HT1080 (cell line): ENCODE data around the gene TBC1D7. TPM values are rescaled to one million over a fixed set of nuclear protein-coding genes. Genes with fewer than 3 reads are reported as not detected.

Experiments
- DNase-seq: peaks from one replicate; pipeline ENCODE4 v3.0.0-alpha.2; 2015; ENCODE audit warnings: low read depth
- total RNA-seq: library from RNA; depleted of rRNA; stranded (reverse); fragments of >200 nt; shearing (Covaris generic); gene quantifications from 2 replicates; pipeline ENCODE4 v1.2.3, GENCODE V29; 2014

Gene TBC1D7
- total RNA-seq, 1 experiment from 2014 or later = 22.6 TPM

DNA sequence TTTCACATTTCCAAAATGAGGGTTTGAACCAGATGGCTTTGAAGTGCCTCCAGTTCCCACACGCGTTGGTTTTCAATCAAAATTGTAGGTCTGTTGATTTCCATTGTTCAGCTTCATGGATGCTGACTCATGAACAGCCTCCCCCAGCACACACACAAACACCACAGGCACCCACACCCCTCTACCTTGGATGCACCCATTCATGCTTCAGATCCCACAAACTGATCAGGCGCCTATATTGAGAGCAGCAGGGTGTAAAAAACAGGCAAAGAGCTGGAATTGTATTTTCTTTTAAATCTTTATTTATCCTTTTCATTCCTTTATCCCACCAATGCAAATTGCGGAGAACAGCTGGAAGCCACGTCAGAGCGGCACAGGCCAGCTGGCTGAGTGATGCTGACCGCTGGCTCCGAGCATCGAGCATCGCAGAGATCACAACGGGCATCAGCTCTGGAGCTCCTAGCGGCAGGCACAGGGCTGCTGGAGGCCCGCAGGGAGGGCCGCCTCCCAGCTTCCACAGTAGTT lies 29.3 kb upstream of the TBC1D7 start:
- peak; percentile 34 for DNase-seq

DNA sequence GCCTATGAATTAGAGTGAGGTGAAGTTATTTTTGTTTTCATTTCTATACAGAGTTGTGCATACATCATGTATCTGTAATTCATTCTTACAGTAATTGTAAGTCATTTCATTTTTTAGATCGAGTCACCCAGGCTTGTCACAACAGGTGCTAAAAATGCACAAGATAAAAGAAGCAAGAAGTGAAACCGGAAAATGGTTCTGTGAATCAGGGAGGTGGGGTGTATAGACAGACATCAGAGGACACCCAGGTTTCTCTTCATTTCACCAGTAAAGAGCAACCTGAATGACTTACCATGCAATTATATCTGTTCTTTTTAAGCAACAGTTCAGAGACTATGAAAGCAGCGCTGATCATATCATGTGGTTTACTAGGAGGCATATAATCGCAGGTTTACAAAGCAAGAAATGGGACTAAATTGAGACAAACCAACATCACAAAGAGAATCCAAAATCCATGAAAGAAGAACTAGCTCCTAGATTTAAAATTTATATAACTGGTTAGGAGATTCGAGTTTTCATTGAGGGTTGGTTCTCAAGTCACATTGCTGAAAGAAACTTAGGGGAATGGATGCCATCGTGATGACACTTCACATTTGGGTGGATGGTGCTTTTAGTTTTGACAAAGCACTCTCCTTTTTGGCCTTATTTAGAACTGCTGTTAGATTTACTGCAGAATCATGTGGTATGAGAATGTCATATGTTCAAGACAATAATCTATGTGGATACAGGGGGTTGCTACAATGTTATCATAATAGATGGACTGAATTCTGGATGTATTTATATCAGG lies 27.9 kb upstream of the TBC1D7 start:
- DNase-seq = peak; percentile 22

DNA sequence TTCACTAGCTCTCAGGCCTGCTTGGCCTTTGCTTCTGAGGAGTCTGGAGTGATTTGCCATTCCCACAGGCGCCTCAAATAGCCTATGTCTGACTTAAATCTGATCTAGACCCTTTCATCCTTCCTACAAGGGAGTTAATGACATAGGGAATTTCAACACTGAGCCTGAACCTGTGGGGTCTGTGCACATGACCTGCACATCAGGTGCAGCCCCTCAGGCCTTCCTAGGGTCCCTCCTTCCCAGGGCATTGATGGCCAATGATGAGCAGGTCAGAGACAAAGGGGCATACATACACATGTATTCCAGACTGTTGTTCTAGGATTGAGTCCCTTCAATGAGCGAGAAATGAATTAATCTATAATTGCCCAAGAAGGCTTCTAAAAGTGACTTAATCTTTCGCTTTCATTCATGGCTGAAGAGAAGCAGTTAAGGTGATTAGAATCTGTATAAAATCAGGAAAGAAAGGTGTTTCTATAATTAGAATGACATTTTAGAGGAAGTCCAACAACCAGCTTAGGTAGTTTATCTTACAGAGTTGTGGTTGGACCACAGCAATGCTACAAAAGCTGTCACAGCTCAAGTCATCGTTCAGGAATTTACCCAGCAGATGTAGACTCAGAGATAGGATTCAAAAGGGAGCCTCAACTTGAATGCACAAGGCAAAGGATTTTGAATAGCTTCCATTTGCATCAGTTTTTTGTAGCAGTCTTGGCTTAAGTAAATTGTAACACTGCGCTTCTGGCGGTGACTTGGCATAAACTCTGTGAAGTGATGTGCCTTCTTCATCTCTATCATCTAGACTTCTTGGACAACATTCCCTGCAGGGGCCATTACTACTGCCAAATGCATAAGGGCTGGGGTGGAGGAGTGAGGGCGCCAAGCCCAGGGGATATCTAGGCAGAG lies 27.0 kb upstream of the TBC1D7 start:
- DNase-seq = peak; percentile 94

- peak; percentile 77 for DNase-seq
Measured at GRCh38 chr6:13354331-13355042, 26.1 kb upstream of the TBC1D7 start.

DNA sequence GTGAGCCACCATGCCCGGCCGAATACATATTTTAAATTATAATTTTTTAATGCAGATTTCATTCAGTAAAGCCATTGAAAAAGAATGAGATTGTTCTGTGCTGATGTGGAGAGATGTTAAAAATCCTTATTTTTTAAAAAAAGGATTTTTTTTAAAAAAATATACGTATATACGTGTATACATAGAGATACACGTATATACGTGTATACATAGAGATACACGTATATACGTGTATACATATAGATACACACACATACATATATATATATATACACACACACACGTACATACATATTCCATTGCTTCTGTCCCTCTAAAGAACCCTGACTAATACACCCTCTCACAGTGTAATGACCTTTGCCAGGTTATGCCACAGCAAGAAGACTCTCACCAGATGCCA lies 23.8 kb upstream of the TBC1D7 start:
- DNase-seq = no peak

- no peak for DNase-seq
Measured at GRCh38 chr6:13351271-13351670, 22.9 kb upstream of the TBC1D7 start.

DNA sequence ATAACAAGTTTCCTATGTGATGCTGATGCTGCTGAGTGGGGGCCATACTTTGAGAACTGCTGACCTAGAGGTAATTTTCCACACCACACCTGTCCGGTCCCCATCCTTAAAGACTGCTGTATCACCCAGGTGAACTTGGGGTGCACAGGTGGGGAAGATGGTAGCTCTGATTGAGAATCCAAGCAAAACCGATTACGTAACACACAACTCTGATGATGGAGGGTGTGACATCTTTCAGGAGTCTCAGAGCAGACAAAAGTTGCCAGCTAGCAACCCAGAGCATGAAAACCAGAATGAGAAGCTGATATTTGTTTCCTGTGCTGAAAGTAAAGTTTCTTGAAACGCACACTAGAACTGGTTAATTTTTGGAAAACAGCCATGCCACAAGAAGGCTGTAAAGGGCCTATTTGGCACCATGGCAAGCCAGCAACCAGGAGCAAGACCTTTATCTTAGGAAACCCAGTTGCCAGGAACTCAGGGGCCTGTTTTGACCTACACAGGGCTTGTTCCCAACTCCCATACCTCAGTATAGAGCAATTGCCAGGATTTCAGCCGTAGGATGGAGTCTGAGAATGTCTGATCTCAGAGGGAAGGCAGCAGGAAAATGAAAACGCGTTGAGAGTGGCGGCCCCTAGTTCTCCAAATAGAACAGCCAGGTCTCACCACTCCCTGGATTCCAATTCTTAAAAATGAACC lies 21.6 kb upstream of the TBC1D7 start:
- no peak for DNase-seq

DNA sequence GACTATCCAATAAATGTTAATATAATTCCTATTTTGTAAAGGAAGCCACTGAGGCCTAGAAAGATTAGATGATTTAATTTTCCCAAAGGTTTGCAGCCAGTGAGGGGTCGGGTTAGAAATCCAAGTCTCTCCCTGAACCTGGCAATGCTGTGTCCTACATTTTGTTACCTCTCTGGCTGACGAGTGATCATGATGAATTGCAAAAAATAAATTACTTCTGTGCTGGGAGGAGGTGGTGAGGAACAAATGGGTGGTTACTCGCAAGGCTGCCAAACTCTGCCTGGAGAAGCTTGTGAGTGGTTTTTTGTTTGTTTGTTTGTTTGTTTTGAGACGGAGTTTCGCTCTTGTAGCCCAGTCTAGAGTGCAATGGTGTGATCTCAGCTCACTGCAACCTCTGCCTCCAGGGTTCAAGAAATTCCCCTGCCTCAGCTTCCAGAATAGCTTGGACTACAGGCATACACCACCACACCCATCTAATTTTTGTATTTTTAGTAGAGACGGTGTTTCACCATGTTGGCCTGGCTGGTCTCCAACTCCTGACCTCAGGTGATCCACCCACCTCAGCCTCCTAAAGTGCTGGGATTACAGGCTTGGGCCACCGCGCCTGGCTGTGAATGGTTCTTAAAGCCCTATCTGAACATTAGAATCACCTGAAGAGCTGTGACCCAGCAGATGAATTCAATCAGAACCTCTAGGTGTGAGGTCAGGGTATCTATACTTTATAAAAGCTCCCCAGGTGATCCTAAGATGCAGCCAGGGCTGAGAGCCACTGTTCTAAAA lies 20.2 kb upstream of the TBC1D7 start:
- no peak for DNase-seq

GRCh38 chr6:13346245-13346644 lies 17.9 kb upstream of the TBC1D7 start:
- DNase-seq = no peak

DNA sequence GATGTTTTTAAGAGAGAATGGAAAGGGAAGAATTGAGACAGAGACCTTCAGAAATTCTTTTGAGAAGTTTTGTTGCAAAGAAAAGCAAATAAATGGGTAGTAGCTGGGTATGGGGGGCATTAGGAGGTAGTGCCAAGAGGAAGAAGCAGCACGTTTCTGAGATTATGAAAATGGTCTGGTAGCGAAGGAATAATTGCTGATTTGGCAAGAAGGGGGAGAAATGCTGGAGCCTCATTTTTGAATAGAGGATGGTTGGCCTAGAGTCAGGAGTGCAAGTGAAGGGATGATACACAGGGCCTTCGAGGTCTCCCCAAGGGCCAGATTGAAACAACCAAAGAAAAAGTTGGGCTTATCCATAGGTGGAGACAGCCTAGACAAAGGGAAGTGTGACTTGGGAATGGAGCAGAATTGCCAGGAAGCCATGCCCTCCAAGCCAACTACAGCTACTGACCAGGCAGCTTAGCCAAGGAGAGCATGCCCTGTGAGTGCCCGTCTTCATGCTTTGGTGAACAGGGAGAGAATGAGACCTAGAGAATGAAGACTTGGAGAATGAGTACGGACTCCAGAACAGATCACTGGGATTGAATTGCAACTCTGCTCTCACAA lies 14.2 kb upstream of the TBC1D7 start:
- DNase-seq = no peak

- DNase-seq = no peak
Measured at GRCh38 chr6:13339863-13340630, 11.7 kb upstream of the TBC1D7 start.

GRCh38 chr6:13338038-13338437 lies 9.7 kb upstream of the TBC1D7 start:
- no peak for DNase-seq

GRCh38 chr6:13336553-13336952 lies 8.2 kb upstream of the TBC1D7 start:
- DNase-seq = peak; percentile 70

GRCh38 chr6:13334953-13335352 lies 6.6 kb upstream of the TBC1D7 start:
- peak; percentile 62 for DNase-seq

DNA sequence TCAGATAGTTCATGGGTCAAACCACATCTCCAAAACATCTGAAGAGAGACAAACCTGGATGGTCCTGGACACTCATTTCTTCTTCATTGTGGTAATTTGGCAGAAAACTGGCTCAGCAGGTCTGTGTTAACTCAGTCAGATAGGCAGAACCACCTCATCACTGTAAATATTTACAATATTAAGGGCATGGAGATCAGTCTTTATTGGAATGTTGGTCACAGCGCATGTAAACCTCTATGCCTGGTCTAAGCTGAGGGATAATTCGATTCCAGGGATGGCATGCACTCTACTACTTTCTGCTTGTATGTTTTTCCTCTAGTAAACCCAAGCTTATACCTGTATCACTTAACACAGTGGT lies 4.0 kb upstream of the TBC1D7 start:
- no peak for DNase-seq

GRCh38 chr6:13331516-13332348 lies 3.4 kb upstream of the TBC1D7 start:
- DNase-seq = peak; percentile 47

GRCh38 chr6:13328875-13329183 lies 492 bp upstream of the TBC1D7 start:
- DNase-seq = no peak

DNA sequence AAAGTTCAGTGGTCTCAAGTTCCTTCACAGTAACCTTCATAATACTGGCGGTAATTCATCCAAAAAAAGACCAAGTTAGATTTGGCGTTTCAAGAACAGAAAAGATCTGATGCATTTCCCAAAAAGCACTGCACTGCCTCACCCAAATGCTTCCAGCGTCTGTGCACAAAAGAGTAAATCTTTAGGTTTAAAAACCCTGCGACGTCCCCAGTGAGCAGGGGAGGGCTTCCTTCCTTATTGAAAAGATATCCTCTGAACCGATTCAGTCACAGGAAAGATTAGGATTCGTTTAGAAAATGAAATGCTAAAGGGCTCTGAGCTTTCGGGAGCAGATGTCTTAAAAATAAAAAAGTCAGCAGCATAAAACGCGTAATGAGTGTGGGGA lies 654 bp downstream of the TBC1D7 start:
- peak; percentile 3 for DNase-seq
